Measurements from ENCODE around the gene CHRNA10.
"Not testable (repeated sequence)": the region's sequence is repeated elsewhere in the genome, so short reads cannot be mapped to it uniquely, and the experiment has no call there.

Gene CHRNA10

GRCh38 chr11:3645552-3645951 lies 25.6 kb downstream of the CHRNA10 start:
- H3K4me3 ChIP-seq (ENCODE audit: low read length, poor library complexity, severe bottlenecking) = no peak overlapping the region
- no peak overlapping the region for H3K4me2 ChIP-seq (ENCODE audit: low read depth, low read length, poor library complexity, severe bottlenecking)
- H2AFZ ChIP-seq (ENCODE audit: low read length) = no peak overlapping the region
- no peak for TF ChIP-seq CTCF (conservative IDR thresholded peaks at IDR 0.05; ENCODE audit: low read length)
- no peak for TF ChIP-seq EZH2phosphoT487 (IDR thresholded peaks at IDR 0.05; ENCODE audit: borderline replicate concordance)
- no peaks in the 10 kb centered on the region for H3K27me3 ChIP-seq (ENCODE audit: insufficient read depth, low read length, poor library complexity, severe bottlenecking)
- H3K4me1 ChIP-seq (ENCODE audit: insufficient read depth, low read length, poor library complexity, severe bottlenecking) = no peaks in the 10 kb centered on the region
- H4K20me1 ChIP-seq (ENCODE audit: insufficient read depth, low read length, poor library complexity, severe bottlenecking) = no peaks in the 10 kb centered on the region
- H3K9me3 ChIP-seq (ENCODE audit: insufficient read depth, low read depth, low read length) = no peaks in the 10 kb centered on the region
- H3K79me2 ChIP-seq (ENCODE audit: insufficient read depth, low read length) = no peaks in the 10 kb centered on the region
- no peaks in the 10 kb centered on the region for H3K9me2 ChIP-seq (replicated peaks; ENCODE audit: low read depth, low read length)
- H3K9ac ChIP-seq (ENCODE audit: low read depth, low read length, poor library complexity, severe bottlenecking) = no peak overlapping the region
- no peaks in the 10 kb centered on the region for H3K36me3 ChIP-seq (ENCODE audit: insufficient read depth, low read length)
- H3F3A ChIP-seq (ENCODE audit: low read depth) = no peaks in the 10 kb centered on the region

DNA sequence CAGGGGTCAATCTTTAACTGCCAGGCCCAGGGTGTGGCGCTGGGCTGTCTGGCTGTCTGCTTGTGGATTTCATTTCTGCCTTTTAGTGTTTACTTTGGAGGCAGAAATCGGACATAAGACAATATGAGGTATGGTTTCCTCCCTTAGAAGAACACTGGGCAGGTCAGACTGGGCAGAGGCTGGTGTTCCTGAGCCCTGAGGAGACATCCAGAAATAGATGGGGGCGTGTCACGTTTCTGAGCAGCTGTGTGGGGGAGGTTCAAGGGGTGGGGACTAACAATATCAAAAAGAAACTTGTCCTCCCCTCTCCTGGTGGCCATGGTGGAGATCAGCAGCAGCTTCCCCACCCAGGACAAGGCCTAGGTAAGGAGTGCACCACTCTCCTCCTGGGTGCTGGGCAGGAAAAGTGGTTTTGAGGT lies 26.4 kb downstream of the CHRNA10 start, which contains the start of gene ART1:
Gene ART1 (plus strand): TSS at position 312 of the 419 bp plus-strand sequence. CDS start 14,086 bp downstream, outside the sequence.
- Histone ChIP-seq H3K4me1 (ENCODE audit: insufficient read depth, low read length, poor library complexity, severe bottlenecking) (no peaks in the 10 kb centered on the region), H2AFZ (ENCODE audit: low read length) (no peak within 1 kb of the TSS), H3K4me3 (ENCODE audit: low read length, poor library complexity, severe bottlenecking) (no peak within 1 kb of the TSS), H3K36me3 (ENCODE audit: insufficient read depth, low read length) (no peaks in the 10 kb centered on the region), H3K27me3 (ENCODE audit: insufficient read depth, low read length, poor library complexity, severe bottlenecking) (no peaks in the 10 kb centered on the region), H3F3A (ENCODE audit: low read depth) (no peaks in the 10 kb centered on the region), H3K79me2 (ENCODE audit: insufficient read depth, low read length) (no peaks in the 10 kb centered on the region), H3K9me3 (ENCODE audit: insufficient read depth, low read depth, low read length) (no peaks in the 10 kb centered on the region), H3K9ac (ENCODE audit: low read depth, low read length, poor library complexity, severe bottlenecking) (no peak within 1 kb of the TSS), H3K4me2 (ENCODE audit: low read depth, low read length, poor library complexity, severe bottlenecking) (no peak within 1 kb of the TSS), H3K9me2 (replicated peaks; ENCODE audit: low read depth, low read length) (no peaks in the 10 kb centered on the region), H4K20me1 (ENCODE audit: insufficient read depth, low read length, poor library complexity, severe bottlenecking) (no peaks in the 10 kb centered on the region)
- TF ChIP-seq CTCF (conservative IDR thresholded peaks at IDR 0.05; ENCODE audit: low read length) = no peak
- no peak for TF ChIP-seq EZH2phosphoT487 (IDR thresholded peaks at IDR 0.05; ENCODE audit: borderline replicate concordance)

GRCh38 chr11:3643102-3643546 lies 28.1 kb downstream of the CHRNA10 start:
- H3F3A ChIP-seq (ENCODE audit: low read depth); H3K4me1 ChIP-seq (ENCODE audit: insufficient read depth, low read length, poor library complexity, severe bottlenecking); H3K27me3 ChIP-seq (ENCODE audit: insufficient read depth, low read length, poor library complexity, severe bottlenecking); H3K36me3 ChIP-seq (ENCODE audit: insufficient read depth, low read length); H2AFZ ChIP-seq (ENCODE audit: low read length); H3K9me2 ChIP-seq (replicated peaks; ENCODE audit: low read depth, low read length); H3K79me2 ChIP-seq (ENCODE audit: insufficient read depth, low read length); H3K4me2 ChIP-seq (ENCODE audit: low read depth, low read length, poor library complexity, severe bottlenecking); H3K4me3 ChIP-seq (ENCODE audit: low read length, poor library complexity, severe bottlenecking); H3K9me3 ChIP-seq (ENCODE audit: insufficient read depth, low read depth, low read length); H4K20me1 ChIP-seq (ENCODE audit: insufficient read depth, low read length, poor library complexity, severe bottlenecking); H3K9ac ChIP-seq (ENCODE audit: low read depth, low read length, poor library complexity, severe bottlenecking): not testable (repeated sequence)
